SH-SY5Y (cell line): ENCODE measurements around the gene SYP.

Source experiments
- GATA2 ChIP-seq: IDR thresholded peaks from 2 replicates; pipeline ENCODE4 v1.6.1; 2011; ENCODE audit warnings: mild to moderate bottlenecking, low read depth, low read length
- GATA3 ChIP-seq: IDR thresholded peaks from 2 replicates; pipeline ENCODE4 v1.6.1; 2011; ENCODE audit warnings: low read depth, mild to moderate bottlenecking, low read length, moderate library complexity

- no peak for TF ChIP-seq GATA2
- no peak for TF ChIP-seq GATA3
Observed at GRCh38 chrX:49163555-49164419, 36.2 kb downstream of the SYP start.
